DMS53 treated with DMSO at 0.1 percent for 48 hours (cell line): ENCODE results near the gene PTX4.
A peak's percentile ranks its signal among the peaks of the same experiment; 100 is the strongest.

Source experiments
- DNase-seq: peaks from one replicate; lab custom pipeline; 2025; ENCODE audit not compliant: unreplicated experiment; lab: John Stamatoyannopoulos, UW

The PTX4 gene

GRCh38 chr16:1502092-1503004, 13.6 kb upstream of the PTX4 start:
- no peak for DNase-seq

GRCh38 chr16:1501630-1502029, 12.9 kb upstream of the PTX4 start:
- DNase-seq: no peak

- no peak for DNase-seq
Observed at GRCh38 chr16:1500465-1501150, 11.9 kb upstream of the PTX4 start.

GRCh38 chr16:1499756-1500464, 11.2 kb upstream of the PTX4 start:
- no peak for DNase-seq

GRCh38 chr16:1498899-1499676, 10.3 kb upstream of the PTX4 start:
- no peak for DNase-seq

- DNase-seq: no peak
Observed at GRCh38 chr16:1497014-1497598, 8.4 kb upstream of the PTX4 start.

GRCh38 chr16:1496464-1496863, 7.7 kb upstream of the PTX4 start:
- no peak for DNase-seq

GRCh38 chr16:1495889-1496262, 7.1 kb upstream of the PTX4 start:
- DNase-seq: no peak

GRCh38 chr16:1495211-1495888, 6.6 kb upstream of the PTX4 start:
- DNase-seq: no peak

- no peak for DNase-seq
Observed at GRCh38 chr16:1494711-1495110, 6.0 kb upstream of the PTX4 start.

- no peak for DNase-seq
Observed at GRCh38 chr16:1494129-1494640, 5.4 kb upstream of the PTX4 start.

GRCh38 chr16:1493746-1494094, 5.0 kb upstream of the PTX4 start:
- no peak for DNase-seq

- peak; percentile 54 for DNase-seq
Observed at GRCh38 chr16:1492923-1493745, 4.4 kb upstream of the PTX4 start, which contains the start of gene TELO2. TSS of gene TELO2 (plus strand) at chr16:1493360. CDS start at chr16:1494282, 922 bp downstream.

GRCh38 chr16:1492082-1492922, 3.6 kb upstream of the PTX4 start:
- DNase-seq: no peak

- no peak for DNase-seq
Observed at GRCh38 chr16:1491327-1491726, 2.6 kb upstream of the PTX4 start.

- DNase-seq: no peak
Observed at GRCh38 chr16:1489077-1489476, 333 bp upstream of the PTX4 start.

- no peak for DNase-seq
Observed at GRCh38 chr16:1488054-1488601, 616 bp downstream of the PTX4 start.
